ENCODE measurements around the gene LPIN1. TPM values are rescaled to one million over a fixed set of nuclear protein-coding genes. Genes with fewer than 3 reads are reported as not detected.

LPIN1 gene
- total RNA-seq, 1 donor from 2014 or later, result 51.1 TPM

GRCh38 chr2:11762799-11763461, 16.5 kb downstream of the LPIN1 start:
- no peak for DNase-seq (ENCODE audit: low spot score)

- peak; percentile 48 for DNase-seq (ENCODE audit: low spot score)
These were observed 17.9 kb downstream of the LPIN1 start for GRCh38 chr2:11764359-11764758.

- no peak for DNase-seq (ENCODE audit: low spot score)
These were observed 18.5 kb downstream of the LPIN1 start for GRCh38 chr2:11764920-11765319.

GRCh38 chr2:11765501-11765900, 19.1 kb downstream of the LPIN1 start:
- no peak for DNase-seq (ENCODE audit: low spot score)

GRCh38 chr2:11766016-11766415, 19.6 kb downstream of the LPIN1 start:
- no peak for DNase-seq (ENCODE audit: low spot score)

GRCh38 chr2:11767779-11768178, 21.3 kb downstream of the LPIN1 start:
- DNase-seq (ENCODE audit: low spot score), result no peak

- no peak for DNase-seq (ENCODE audit: low spot score)
These were observed 22.5 kb downstream of the LPIN1 start for GRCh38 chr2:11768946-11769345.

- DNase-seq (ENCODE audit: low spot score), result no peak
These were observed 23.1 kb downstream of the LPIN1 start for GRCh38 chr2:11769516-11769915.

- DNase-seq (ENCODE audit: low spot score), result no peak
These were observed 24.2 kb downstream of the LPIN1 start for GRCh38 chr2:11770531-11771188.

GRCh38 chr2:11771971-11772615, 25.7 kb downstream of the LPIN1 start:
- DNase-seq (ENCODE audit: low spot score), result no peak

- DNase-seq (ENCODE audit: low spot score), result no peak
These were observed 26.7 kb downstream of the LPIN1 start for GRCh38 chr2:11773111-11773510.

GRCh38 chr2:11773747-11774525, 27.5 kb downstream of the LPIN1 start:
- DNase-seq (ENCODE audit: low spot score), result no peak

- DNase-seq (ENCODE audit: low spot score), result no peak
These were observed 28.2 kb downstream of the LPIN1 start for GRCh38 chr2:11774600-11774999.

- no peak for DNase-seq (ENCODE audit: low spot score)
These were observed 29.0 kb downstream of the LPIN1 start for GRCh38 chr2:11775384-11775783.

GRCh38 chr2:11777066-11777782, 30.8 kb downstream of the LPIN1 start:
- DNase-seq (ENCODE audit: low spot score), result no peak

GRCh38 chr2:11777886-11778415, 31.5 kb downstream of the LPIN1 start:
- DNase-seq (ENCODE audit: low spot score), result no peak

GRCh38 chr2:11778416-11778815, 32.0 kb downstream of the LPIN1 start:
- DNase-seq (ENCODE audit: low spot score), result no peak

GRCh38 chr2:11778923-11779757, 32.7 kb downstream of the LPIN1 start:
- peak; percentile 72 for DNase-seq (ENCODE audit: low spot score)

- no peak for DNase-seq (ENCODE audit: low spot score)
These were observed 35.2 kb downstream of the LPIN1 start for GRCh38 chr2:11781602-11782001.

GRCh38 chr2:11784280-11784679, 37.8 kb downstream of the LPIN1 start:
- DNase-seq (ENCODE audit: low spot score), result no peak

All from mucosa of gallbladder (tissue), 1 donor.